ENCODE measurements around the gene PABPC1L.
A peak's percentile ranks its signal among the peaks of the same experiment; 100 is the strongest.

GRCh38 chr20:44960103-44960852 is 50.4 kb downstream of the PABPC1L start, which contains the start of gene TOMM34:
- TF ChIP-seq YY1 (tag by site-specific recombination; IDR thresholded peaks at IDR 0.05) (no peak), CTCF (tag by site-specific recombination; IDR thresholded peaks at IDR 0.05) (peak; percentile 59; the same call in 1 of the 2 replicates), ZNF830 (tag by site-specific recombination; IDR thresholded peaks at IDR 0.05; ENCODE audit: low read depth) (no peak), KLF10 (tag by site-specific recombination; IDR thresholded peaks at IDR 0.05) (peak; percentile 50; the same call in 1 of the 2 replicates), ZNF140 (tag by site-specific recombination; IDR thresholded peaks at IDR 0.05) (no peak)
- TF ChIP-seq, protein P1, sequence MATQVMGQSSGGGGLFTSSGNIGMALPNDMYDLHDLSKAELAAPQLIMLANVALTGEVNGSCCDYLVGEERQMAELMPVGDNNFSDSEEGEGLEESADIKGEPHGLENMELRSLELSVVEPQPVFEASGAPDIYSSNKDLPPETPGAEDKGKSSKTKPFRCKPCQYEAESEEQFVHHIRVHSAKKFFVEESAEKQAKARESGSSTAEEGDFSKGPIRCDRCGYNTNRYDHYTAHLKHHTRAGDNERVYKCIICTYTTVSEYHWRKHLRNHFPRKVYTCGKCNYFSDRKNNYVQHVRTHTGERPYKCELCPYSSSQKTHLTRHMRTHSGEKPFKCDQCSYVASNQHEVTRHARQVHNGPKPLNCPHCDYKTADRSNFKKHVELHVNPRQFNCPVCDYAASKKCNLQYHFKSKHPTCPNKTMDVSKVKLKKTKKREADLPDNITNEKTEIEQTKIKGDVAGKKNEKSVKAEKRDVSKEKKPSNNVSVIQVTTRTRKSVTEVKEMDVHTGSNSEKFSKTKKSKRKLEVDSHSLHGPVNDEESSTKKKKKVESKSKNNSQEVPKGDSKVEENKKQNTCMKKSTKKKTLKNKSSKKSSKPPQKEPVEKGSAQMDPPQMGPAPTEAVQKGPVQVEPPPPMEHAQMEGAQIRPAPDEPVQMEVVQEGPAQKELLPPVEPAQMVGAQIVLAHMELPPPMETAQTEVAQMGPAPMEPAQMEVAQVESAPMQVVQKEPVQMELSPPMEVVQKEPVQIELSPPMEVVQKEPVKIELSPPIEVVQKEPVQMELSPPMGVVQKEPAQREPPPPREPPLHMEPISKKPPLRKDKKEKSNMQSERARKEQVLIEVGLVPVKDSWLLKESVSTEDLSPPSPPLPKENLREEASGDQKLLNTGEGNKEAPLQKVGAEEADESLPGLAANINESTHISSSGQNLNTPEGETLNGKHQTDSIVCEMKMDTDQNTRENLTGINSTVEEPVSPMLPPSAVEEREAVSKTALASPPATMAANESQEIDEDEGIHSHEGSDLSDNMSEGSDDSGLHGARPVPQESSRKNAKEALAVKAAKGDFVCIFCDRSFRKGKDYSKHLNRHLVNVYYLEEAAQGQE (tag by site-specific recombination; IDR thresholded peaks at IDR 0.05), result no peak
